AG09309 (cell line): Measurements from ENCODE around the gene TMEM45A.

Experiments
- DNase-seq: peaks from one replicate; pipeline ENCODE4 v3.0.0-alpha.2; 2010; ENCODE audit warnings: low read depth
- H3K4me3 ChIP-seq: 2 replicates; pipeline ENCODE4 v1.5.1; 2011; ENCODE audit warnings: mild to moderate bottlenecking, low read depth, low read length, moderate library complexity; ENCODE audit not compliant: control insufficient read depth
- CTCF ChIP-seq: IDR thresholded peaks from 2 replicates; pipeline ENCODE4 v1.5.1; 2011; ENCODE audit warnings: mild to moderate bottlenecking, low read depth, low read length, inconsistent platforms; ENCODE audit not compliant: insufficient read depth, control insufficient read depth; ENCODE audit errors: missing control alignments

Gene TMEM45A

GRCh38 chr3:100562224-100562857 is 69.9 kb downstream of the TMEM45A start:
- no peak for DNase-seq
- H3K4me3 ChIP-seq: no peak overlapping the region
- TF ChIP-seq CTCF: no peak

GRCh38 chr3:100563228-100563627 is 70.8 kb downstream of the TMEM45A start:
- no peak overlapping the region for H3K4me3 ChIP-seq

GRCh38 chr3:100563652-100564211 is 71.3 kb downstream of the TMEM45A start:
- TF ChIP-seq CTCF: no peak
- no peak for DNase-seq
- no peak overlapping the region for H3K4me3 ChIP-seq

More at GRCh38 chr3:100563228-100563627, 70.8 kb downstream of the TMEM45A start:
- DNase-seq: no peak
- no peak for TF ChIP-seq CTCF

DNA sequence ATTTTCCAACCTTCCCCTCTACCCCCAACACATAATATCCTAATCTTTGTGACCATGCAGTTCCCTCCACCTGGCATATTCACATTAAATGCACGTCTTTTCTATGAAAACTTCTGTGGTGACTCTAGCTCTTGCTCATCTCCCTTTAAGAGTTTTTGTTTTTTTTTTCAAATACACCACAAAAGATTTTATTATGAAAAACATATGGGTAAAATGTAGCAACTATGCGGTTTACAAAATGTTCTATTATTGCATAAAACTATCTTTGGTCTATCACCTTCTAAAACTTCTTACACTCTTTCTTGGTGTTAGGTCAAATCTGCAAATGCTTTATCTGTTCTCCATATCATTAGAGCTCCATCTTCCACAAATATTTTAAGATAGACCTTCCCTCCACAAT is 78.4 kb downstream of the TMEM45A start:
- no peak overlapping the region for H3K4me3 ChIP-seq
- no peak for DNase-seq
- no peak for TF ChIP-seq CTCF

GRCh38 chr3:100574536-100574935 is 82.1 kb downstream of the TMEM45A start:
- H3K4me3 ChIP-seq: no peak overlapping the region
- TF ChIP-seq CTCF: no peak
- no peak for DNase-seq

GRCh38 chr3:100575704-100576103 is 83.3 kb downstream of the TMEM45A start:
- no peak for DNase-seq

More at GRCh38 chr3:100575704-100576103, 83.3 kb downstream of the TMEM45A start:
- H3K4me3 ChIP-seq: no peak overlapping the region
- no peak for TF ChIP-seq CTCF
